ENCODE results near the gene MTCL1.

MTCL1 gene

DNA sequence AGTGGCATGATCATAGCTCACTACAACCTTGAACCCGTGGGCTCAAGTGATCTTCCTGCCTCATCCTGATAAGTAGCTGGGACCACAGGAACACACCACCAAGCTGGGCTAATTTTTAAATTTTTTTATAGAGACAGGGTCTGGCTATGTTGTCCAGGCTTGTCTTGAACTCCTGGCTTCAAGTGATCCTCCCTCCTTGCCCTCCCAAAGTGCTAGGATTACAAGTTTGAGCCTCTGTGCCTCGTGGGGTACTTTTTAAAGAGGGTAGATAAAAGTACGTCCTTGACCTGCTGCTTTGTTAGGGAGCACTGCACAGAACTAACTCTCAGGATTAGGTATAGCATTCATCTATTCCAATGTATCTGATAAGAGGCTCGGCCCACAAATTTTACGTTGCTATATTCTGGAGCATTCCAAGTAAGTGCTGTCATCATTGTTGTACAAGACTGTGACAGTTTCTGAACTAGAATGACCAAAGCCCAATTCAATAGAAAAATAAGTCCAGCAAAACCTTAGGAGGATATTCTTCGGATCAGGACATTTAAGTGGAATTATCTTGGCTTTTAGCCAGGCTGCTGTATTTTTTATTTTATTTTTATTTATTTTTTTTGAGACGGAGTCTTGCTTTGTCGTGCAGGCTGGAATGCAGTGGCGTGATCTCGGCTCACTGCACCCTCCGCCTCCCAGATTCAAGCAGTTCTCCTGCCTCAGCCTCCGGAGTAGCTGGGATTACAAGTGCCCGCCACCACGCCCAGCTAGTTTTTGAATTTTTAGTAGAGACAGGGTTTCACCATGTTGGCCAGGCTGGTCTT is 4.1 kb downstream of the MTCL1 start:
- TF ChIP-seq, protein P1, sequence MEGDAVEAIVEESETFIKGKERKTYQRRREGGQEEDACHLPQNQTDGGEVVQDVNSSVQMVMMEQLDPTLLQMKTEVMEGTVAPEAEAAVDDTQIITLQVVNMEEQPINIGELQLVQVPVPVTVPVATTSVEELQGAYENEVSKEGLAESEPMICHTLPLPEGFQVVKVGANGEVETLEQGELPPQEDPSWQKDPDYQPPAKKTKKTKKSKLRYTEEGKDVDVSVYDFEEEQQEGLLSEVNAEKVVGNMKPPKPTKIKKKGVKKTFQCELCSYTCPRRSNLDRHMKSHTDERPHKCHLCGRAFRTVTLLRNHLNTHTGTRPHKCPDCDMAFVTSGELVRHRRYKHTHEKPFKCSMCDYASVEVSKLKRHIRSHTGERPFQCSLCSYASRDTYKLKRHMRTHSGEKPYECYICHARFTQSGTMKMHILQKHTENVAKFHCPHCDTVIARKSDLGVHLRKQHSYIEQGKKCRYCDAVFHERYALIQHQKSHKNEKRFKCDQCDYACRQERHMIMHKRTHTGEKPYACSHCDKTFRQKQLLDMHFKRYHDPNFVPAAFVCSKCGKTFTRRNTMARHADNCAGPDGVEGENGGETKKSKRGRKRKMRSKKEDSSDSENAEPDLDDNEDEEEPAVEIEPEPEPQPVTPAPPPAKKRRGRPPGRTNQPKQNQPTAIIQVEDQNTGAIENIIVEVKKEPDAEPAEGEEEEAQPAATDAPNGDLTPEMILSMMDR (IDR thresholded peaks at IDR 0.05; ENCODE audit: low read depth, low read length, missing control alignments), result no peak
- no peak overlapping the region for H3K4me3 ChIP-seq (ENCODE audit: low read depth, low read length)
- DNase-seq (ENCODE audit: low read depth), result no peak

DNA sequence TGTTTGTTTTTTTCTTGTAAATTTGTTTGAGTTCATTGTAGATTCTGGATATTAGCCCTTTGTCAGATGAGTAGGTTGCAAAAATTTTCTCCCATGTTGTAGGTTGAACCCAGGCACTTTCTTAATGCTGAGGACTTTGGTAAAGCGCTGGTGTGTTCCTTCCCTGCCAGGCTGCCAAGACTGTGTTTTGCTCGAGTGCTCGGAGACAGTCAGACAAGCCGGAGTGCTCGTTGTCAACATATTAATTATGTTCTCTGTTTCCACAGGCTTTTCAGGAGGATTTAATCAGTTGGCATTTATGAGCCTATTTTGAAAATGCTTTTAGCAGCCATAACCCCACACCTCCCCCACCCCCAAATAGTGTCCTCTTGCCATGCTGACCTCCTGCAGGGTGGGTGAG is 6.4 kb downstream of the MTCL1 start:
- TF ChIP-seq, protein P1 (IDR thresholded peaks at IDR 0.05; ENCODE audit: low read depth, low read length, missing control alignments), result no peak
- H3K4me3 ChIP-seq (ENCODE audit: low read depth, low read length), result no peak overlapping the region
- no peak for DNase-seq (ENCODE audit: low read depth)

DNA sequence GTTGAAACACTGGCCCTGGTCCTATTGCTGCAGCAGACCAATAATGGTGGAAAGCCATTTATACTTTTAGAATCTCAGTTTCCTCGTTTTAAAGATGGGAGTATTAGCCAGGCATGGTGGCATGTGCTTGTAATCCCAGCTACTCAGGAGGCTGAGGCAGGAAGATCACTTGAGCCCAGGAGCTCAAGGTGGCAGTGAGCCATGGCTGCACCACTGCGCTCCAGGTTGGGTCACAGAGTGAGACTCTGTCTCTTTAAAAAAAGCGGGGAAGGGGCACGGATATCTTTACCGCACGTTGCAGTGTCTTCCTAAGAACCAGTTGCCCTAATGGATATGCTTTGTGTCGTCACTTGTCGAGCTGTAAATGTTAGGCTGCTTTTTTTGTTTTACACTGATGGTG is 8.3 kb downstream of the MTCL1 start:
- DNase-seq (ENCODE audit: low read depth), result no peak
- TF ChIP-seq, protein P1 (IDR thresholded peaks at IDR 0.05; ENCODE audit: low read depth, low read length, missing control alignments), result no peak
- H3K4me3 ChIP-seq (ENCODE audit: low read depth, low read length), result no peak overlapping the region

DNA sequence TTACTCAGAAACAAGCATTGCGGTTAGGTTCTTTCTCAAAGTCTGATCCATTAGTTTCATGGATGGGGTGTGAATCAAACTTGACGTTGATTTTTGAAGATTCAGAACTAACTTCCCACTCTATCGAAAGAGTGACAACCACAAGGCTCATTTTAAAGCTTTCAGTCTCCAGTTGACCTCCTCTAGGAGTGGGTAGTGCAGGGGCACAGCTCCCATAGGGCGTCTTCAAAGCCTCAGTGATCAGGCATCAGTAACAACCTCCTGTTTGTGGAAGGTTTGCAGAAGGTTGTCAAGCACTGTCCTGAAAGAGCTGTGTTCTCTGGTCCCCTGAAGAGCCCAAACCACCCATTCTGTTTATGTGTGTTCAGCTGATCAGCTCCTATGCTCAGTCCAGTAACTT is 10.2 kb downstream of the MTCL1 start:
- no peak for DNase-seq (ENCODE audit: low read depth)
- TF ChIP-seq, protein P1 (IDR thresholded peaks at IDR 0.05; ENCODE audit: low read depth, low read length, missing control alignments), result no peak
- H3K4me3 ChIP-seq (ENCODE audit: low read depth, low read length), result no peak overlapping the region

DNA sequence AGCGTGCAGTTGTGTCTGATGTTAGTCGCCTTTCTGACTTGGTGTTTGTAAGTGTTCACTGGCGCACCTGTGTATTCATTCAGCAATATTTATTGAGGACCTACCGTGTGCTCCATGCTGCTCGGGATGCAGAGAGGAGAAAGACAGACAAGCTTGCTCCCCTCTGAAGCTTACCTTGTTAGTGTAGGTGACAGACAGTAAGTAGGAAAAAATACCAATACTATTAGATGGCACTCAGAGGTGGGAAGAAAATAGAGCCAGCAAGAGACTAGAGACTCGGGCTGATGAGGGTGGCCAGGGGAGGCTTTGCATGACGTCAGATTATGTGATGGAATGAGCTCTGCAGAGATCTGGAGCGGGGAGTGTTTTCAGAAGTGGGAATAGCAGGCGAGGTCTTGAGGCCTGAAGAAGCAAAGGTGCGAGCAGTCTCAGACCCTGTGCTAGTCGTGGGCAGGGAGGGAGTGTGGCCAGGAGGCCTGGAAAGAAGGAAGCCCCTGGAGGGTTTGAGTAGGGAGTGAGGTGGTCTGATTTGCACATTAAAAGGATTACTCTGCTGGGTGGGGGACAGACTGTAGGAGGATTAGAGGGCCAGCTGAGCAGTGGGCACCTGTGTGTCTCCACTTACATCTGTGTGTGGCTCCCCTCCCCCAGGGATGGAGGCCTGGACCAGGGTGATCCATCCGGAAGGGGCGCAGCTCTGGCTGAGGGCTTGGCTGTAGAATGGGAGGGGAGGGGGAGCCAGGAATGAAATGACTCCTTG is 11.8 kb downstream of the MTCL1 start:
- DNase-seq (ENCODE audit: low read depth), result no peak
- TF ChIP-seq, protein P1 (IDR thresholded peaks at IDR 0.05; ENCODE audit: low read depth, low read length, missing control alignments), result no peak
- no peak overlapping the region for H3K4me3 ChIP-seq (ENCODE audit: low read depth, low read length)

DNA sequence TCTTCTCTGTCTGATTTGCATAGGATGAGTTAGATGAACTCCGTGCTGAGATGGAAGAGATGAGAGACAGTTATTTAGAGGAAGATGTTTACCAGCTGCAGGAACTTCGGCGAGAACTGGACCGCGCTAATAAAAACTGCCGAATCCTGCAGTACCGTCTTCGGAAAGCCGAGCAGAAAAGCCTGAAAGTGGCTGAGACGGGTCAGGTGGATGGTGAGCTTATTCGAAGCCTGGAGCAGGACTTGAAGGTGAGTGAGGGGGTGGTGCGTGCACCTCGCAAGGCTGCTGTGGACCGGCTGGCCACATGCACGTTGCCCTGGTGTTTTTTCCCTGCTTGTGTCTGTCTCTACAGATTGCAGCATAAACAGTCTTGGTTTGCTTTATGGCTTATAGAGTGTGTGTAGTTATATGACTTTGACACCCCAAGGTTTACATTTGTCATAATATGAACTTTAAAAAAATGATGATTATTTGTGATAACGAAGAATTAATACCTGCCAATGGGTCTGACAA is 13.1 kb downstream of the MTCL1 start:
- TF ChIP-seq, protein P1 (IDR thresholded peaks at IDR 0.05; ENCODE audit: low read depth, low read length, missing control alignments), result no peak
- DNase-seq (ENCODE audit: low read depth), result no peak

More for the DNA sequence above, 13.1 kb downstream of the MTCL1 start:
- H3K4me3 ChIP-seq (ENCODE audit: low read depth, low read length), result no peak overlapping the region
